ENCODE measurements around the gene ST8SIA1.

- TF ChIP-seq CTCF (IDR thresholded peaks at IDR 0.05) = no peak
- no peak for TF ChIP-seq POLR2A (IDR thresholded peaks at IDR 0.05)
Observed at GRCh38 chr12:22238211-22238610, 96.3 kb downstream of the ST8SIA1 start.

Measured in lower leg skin (tissue), 3 donors.